ENCODE results near the gene DRAM2.

The DRAM2 gene

DNA sequence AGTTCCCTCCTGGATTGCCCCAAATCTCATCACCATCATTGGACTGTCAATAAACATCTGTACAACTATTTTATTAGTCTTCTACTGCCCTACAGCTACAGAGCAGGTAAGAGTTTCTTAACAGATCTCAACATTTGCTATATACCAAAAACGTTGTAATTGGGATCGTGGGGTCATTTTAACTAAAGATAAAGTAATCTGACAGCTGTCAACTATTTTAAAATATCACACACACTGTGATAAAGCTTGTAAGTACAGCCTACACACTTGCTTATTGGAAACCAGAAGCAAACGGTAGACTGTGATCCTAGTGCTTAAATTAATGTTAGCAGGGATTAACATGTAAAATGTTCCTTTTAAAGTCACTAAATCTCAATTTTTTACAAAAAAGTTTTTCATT, 8.1 kb upstream of the DRAM2 start:
- POLR2A ChIA-PET = no interaction called here
- Histone ChIP-seq H3K9me3 (ENCODE audit: control insufficient read depth, insufficient read depth, low read depth, low read length) (no peaks in the 10 kb centered on the region), H3K27ac (ENCODE audit: extremely low read depth, low read depth, low read length) (no peak overlapping the region), H3K36me3 (ENCODE audit: control insufficient read depth in 2 of 2, insufficient read depth in 1 of 2, low read length in 2 of 2) (peaks cover 20 to 46% of the 10 kb centered on the region in 2 experiments), H3K4me3 (ENCODE audit: low read depth, low read length) (no peak overlapping the region), H3K4me1 (ENCODE audit: control insufficient read depth, insufficient read depth, low read length) (no peaks in the 10 kb centered on the region)
- TF ChIP-seq, protein P1, sequence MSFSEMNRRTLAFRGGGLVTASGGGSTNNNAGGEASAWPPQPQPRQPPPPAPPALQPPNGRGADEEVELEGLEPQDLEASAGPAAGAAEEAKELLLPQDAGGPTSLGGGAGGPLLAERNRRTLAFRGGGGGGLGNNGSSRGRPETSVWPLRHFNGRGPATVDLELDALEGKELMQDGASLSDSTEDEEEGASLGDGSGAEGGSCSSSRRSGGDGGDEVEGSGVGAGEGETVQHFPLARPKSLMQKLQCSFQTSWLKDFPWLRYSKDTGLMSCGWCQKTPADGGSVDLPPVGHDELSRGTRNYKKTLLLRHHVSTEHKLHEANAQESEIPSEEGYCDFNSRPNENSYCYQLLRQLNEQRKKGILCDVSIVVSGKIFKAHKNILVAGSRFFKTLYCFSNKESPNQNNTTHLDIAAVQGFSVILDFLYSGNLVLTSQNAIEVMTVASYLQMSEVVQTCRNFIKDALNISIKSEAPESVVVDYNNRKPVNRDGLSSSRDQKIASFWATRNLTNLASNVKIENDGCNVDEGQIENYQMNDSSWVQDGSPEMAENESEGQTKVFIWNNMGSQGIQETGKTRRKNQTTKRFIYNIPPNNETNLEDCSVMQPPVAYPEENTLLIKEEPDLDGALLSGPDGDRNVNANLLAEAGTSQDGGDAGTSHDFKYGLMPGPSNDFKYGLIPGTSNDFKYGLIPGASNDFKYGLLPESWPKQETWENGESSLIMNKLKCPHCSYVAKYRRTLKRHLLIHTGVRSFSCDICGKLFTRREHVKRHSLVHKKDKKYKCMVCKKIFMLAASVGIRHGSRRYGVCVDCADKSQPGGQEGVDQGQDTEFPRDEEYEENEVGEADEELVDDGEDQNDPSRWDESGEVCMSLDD (tag by site-specific recombination; IDR thresholded peaks at IDR 0.05) = no peak
- TF ChIP-seq KLF16 (tag by site-specific recombination; IDR thresholded peaks at IDR 0.05) = no peak
- TF ChIP-seq, protein P2, sequence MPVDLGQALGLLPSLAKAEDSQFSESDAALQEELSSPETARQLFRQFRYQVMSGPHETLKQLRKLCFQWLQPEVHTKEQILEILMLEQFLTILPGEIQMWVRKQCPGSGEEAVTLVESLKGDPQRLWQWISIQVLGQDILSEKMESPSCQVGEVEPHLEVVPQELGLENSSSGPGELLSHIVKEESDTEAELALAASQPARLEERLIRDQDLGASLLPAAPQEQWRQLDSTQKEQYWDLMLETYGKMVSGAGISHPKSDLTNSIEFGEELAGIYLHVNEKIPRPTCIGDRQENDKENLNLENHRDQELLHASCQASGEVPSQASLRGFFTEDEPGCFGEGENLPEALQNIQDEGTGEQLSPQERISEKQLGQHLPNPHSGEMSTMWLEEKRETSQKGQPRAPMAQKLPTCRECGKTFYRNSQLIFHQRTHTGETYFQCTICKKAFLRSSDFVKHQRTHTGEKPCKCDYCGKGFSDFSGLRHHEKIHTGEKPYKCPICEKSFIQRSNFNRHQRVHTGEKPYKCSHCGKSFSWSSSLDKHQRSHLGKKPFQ (tag by site-specific recombination; IDR thresholded peaks at IDR 0.05) = no peak
- TF ChIP-seq ZNF585B (tag by site-specific recombination; IDR thresholded peaks at IDR 0.05) = no peak
- no peak for TF ChIP-seq ZNF629 (tag by site-specific recombination; IDR thresholded peaks at IDR 0.05)
- no peak for TF ChIP-seq MEIS1 (CRISPR knock-in tag; IDR thresholded peaks at IDR 0.05; ENCODE audit: borderline replicate concordance)
- TF ChIP-seq ZNF791 (tag by site-specific recombination; IDR thresholded peaks at IDR 0.05) = no peak
- no peak for TF ChIP-seq KLF9 (tag by site-specific recombination; IDR thresholded peaks at IDR 0.05; ENCODE audit: low read depth)
- TF ChIP-seq, protein P3, sequence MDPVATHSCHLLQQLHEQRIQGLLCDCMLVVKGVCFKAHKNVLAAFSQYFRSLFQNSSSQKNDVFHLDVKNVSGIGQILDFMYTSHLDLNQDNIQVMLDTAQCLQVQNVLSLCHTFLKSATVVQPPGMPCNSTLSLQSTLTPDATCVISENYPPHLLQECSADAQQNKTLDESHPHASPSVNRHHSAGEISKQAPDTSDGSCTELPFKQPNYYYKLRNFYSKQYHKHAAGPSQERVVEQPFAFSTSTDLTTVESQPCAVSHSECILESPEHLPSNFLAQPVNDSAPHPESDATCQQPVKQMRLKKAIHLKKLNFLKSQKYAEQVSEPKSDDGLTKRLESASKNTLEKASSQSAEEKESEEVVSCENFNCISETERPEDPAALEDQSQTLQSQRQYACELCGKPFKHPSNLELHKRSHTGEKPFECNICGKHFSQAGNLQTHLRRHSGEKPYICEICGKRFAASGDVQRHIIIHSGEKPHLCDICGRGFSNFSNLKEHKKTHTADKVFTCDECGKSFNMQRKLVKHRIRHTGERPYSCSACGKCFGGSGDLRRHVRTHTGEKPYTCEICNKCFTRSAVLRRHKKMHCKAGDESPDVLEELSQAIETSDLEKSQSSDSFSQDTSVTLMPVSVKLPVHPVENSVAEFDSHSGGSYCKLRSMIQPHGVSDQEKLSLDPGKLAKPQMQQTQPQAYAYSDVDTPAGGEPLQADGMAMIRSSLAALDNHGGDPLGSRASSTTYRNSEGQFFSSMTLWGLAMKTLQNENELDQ (tag by site-specific recombination; IDR thresholded peaks at IDR 0.05; ENCODE audit: low read depth) = no peak
- no peak for TF ChIP-seq ZNF610 (tag by site-specific recombination; IDR thresholded peaks at IDR 0.05; ENCODE audit: borderline replicate concordance)
- no peak for TF ChIP-seq RBAK (tag by site-specific recombination; IDR thresholded peaks at IDR 0.05)
- no peak for TF ChIP-seq ZNF544 (tag by site-specific recombination; IDR thresholded peaks at IDR 0.05)
- TF ChIP-seq, protein P4, sequence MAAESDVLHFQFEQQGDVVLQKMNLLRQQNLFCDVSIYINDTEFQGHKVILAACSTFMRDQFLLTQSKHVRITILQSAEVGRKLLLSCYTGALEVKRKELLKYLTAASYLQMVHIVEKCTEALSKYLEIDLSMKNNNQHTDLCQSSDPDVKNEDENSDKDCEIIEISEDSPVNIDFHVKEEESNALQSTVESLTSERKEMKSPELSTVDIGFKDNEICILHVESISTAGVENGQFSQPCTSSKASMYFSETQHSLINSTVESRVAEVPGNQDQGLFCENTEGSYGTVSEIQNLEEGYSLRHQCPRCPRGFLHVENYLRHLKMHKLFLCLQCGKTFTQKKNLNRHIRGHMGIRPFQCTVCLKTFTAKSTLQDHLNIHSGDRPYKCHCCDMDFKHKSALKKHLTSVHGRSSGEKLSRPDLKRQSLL (tag by site-specific recombination; IDR thresholded peaks at IDR 0.05) = no peak
- TF ChIP-seq ZNF274 (IDR thresholded peaks at IDR 0.05; ENCODE audit: low read length) = no peak
- TF ChIP-seq ZNF274 (tag by site-specific recombination; IDR thresholded peaks at IDR 0.05; ENCODE audit: borderline replicate concordance) = no peak
- TF ChIP-seq KLF1 (tag by site-specific recombination; IDR thresholded peaks at IDR 0.05) = no peak
- TF ChIP-seq OSR2 (tag by site-specific recombination; IDR thresholded peaks at IDR 0.05) = no peak
- TF ChIP-seq ZSCAN16 (tag by site-specific recombination; IDR thresholded peaks at IDR 0.05) = no peak
- no peak for TF ChIP-seq YY1 (tag by site-specific recombination; IDR thresholded peaks at IDR 0.05)
- TF ChIP-seq ZBTB1 (tag by site-specific recombination; IDR thresholded peaks at IDR 0.05) = no peak
- CTCF ChIA-PET = interaction anchor here (1.0 kb wide), 1 partner anchor 118 kb away, joined by 4 read pairs; no protein-coding TSS in a partner anchor

Measured in HEK293 (cell line).